ENCODE results near the gene PAK1.

PAK1 gene

DNA sequence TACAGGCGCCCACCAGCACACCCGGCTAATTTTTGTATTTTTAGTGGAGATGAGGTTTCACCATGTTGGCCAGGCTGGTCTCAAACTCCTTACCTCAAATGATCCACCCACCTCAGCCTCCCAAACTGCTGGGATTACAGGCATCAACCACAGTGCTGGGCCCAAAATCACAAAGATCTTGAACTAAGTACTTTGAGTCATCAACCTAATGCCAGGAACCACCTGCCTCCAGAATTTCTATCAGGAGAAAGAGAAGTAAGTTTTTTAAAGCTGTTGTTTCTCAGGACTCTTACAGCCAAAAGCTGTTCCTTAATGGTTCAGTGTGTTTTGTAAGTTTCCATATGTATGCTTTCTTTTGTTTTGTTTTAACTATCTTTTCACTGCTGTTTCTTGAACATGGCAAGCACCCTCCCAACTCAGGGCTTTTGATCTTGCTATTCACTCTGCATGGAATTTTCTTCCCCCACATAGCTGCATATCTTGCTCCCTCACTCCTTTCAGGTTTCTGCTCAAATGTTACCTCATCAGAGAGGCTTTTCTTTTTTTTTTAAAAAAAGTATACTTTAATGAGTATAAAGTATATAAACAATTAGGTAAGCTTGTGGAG, 6.0 kb upstream of the PAK1 start:
- peaks cover 0 to 7% of the 10 kb centered on the region in 2 donors for H3K4me1 ChIP-seq (ENCODE audit: control insufficient read depth in 1 of 2, insufficient read depth in 2 of 2, low read length in 2 of 2)
- no peaks in the 10 kb centered on the region for H3K27me3 ChIP-seq (ENCODE audit: control insufficient read depth in 1 of 2, insufficient read depth in 2 of 2, low read length in 2 of 2)
- no peak overlapping the region for H3K27ac ChIP-seq (ENCODE audit: low read depth, low read length)
- no peak overlapping the region for H3K4me3 ChIP-seq (ENCODE audit: low read depth in 1 of 2, low read length in 2 of 2)
- H3K9ac ChIP-seq (ENCODE audit: low read depth in 1 of 2, low read length in 2 of 2): no peak overlapping the region
- no peaks in the 10 kb centered on the region for H3K9me3 ChIP-seq (ENCODE audit: control insufficient read depth in 1 of 2, low read length in 2 of 2)
- no peaks in the 10 kb centered on the region for H3K36me3 ChIP-seq (ENCODE audit: control insufficient read depth in 1 of 2, insufficient read depth in 2 of 2, low read length in 2 of 2)

DNA sequence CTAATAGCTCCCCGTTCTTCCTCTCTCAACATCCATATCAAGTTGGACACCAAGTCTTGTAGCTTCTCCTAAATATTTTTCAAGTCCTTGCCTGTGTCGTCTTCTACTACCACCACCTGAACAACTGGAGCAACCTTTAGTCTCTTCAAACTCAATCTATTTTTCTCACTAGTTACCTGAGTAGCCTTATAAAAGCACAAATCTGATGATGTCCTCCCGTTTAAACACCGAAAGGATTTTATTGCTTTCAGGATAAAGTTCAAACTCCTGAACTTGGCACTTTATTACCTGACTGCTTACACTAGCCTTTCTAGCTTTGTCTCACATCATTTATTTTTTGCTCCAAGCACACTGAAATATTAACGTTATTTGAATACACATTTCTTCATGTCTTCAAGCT, 1.3 kb upstream of the PAK1 start:
- no peaks in the 10 kb centered on the region for H3K27me3 ChIP-seq (ENCODE audit: control insufficient read depth in 1 of 2, insufficient read depth in 2 of 2, low read length in 2 of 2)
- H3K27ac ChIP-seq (ENCODE audit: low read depth, low read length): peak overlapping the region; percentile 67
- no peaks in the 10 kb centered on the region for H3K9me3 ChIP-seq (ENCODE audit: control insufficient read depth in 1 of 2, low read length in 2 of 2)
- H3K4me1 ChIP-seq (ENCODE audit: control insufficient read depth in 1 of 2, insufficient read depth in 2 of 2, low read length in 2 of 2): peaks cover 25 to 29% of the 10 kb centered on the region in 2 donors
- H3K4me3 ChIP-seq (ENCODE audit: low read depth in 1 of 2, low read length in 2 of 2): peak overlapping the region in 1 of 2 donors; percentile 76
- no peaks in the 10 kb centered on the region for H3K36me3 ChIP-seq (ENCODE audit: control insufficient read depth in 1 of 2, insufficient read depth in 2 of 2, low read length in 2 of 2)
- no peak overlapping the region for H3K9ac ChIP-seq (ENCODE audit: low read depth in 1 of 2, low read length in 2 of 2)

GRCh38 chr11:77474684-77475060, 778 bp upstream of the PAK1 start:
- H3K9ac ChIP-seq (ENCODE audit: low read depth in 1 of 2, low read length in 2 of 2): peak overlapping the region; percentile 65 to 77
- peak overlapping the region; percentile 67 for H3K27ac ChIP-seq (ENCODE audit: low read depth, low read length)
- H3K4me3 ChIP-seq (ENCODE audit: low read depth in 1 of 2, low read length in 2 of 2): peak overlapping the region; percentile 76 to 85
- H3K9me3 ChIP-seq (ENCODE audit: control insufficient read depth in 1 of 2, low read length in 2 of 2): no peaks in the 10 kb centered on the region
- no peaks in the 10 kb centered on the region for H3K36me3 ChIP-seq (ENCODE audit: control insufficient read depth in 1 of 2, insufficient read depth in 2 of 2, low read length in 2 of 2)
- peaks cover 27 to 34% of the 10 kb centered on the region in 2 donors for H3K4me1 ChIP-seq (ENCODE audit: control insufficient read depth in 1 of 2, insufficient read depth in 2 of 2, low read length in 2 of 2)
- H3K27me3 ChIP-seq (ENCODE audit: control insufficient read depth in 1 of 2, insufficient read depth in 2 of 2, low read length in 2 of 2): no peaks in the 10 kb centered on the region

GRCh38 chr11:77472991-77473800, 698 bp downstream of the PAK1 start:
- Histone ChIP-seq H3K27ac (ENCODE audit: low read depth, low read length) (peak overlapping the region; percentile 83), H3K9me3 (ENCODE audit: control insufficient read depth in 1 of 2, low read length in 2 of 2) (no peaks in the 10 kb centered on the region), H3K4me3 (ENCODE audit: low read depth in 1 of 2, low read length in 2 of 2) (peak overlapping the region; percentile 76 to 85), H3K9ac (ENCODE audit: low read depth in 1 of 2, low read length in 2 of 2) (peak overlapping the region; percentile 82 to 88), H3K4me1 (ENCODE audit: control insufficient read depth in 1 of 2, insufficient read depth in 2 of 2, low read length in 2 of 2) (peaks cover 37 to 47% of the 10 kb centered on the region in 2 donors), H3K36me3 (ENCODE audit: control insufficient read depth in 1 of 2, insufficient read depth in 2 of 2, low read length in 2 of 2) (no peaks in the 10 kb centered on the region), H3K27me3 (ENCODE audit: control insufficient read depth in 1 of 2, insufficient read depth in 2 of 2, low read length in 2 of 2) (no peaks in the 10 kb centered on the region)

- Histone ChIP-seq H3K9me3 (ENCODE audit: control insufficient read depth in 1 of 2, low read length in 2 of 2) (no peaks in the 10 kb centered on the region), H3K4me3 (ENCODE audit: low read depth in 1 of 2, low read length in 2 of 2) (peak overlapping the region; percentile 76 to 85), H3K9ac (ENCODE audit: low read depth in 1 of 2, low read length in 2 of 2) (peak overlapping the region; percentile 55 to 82), H3K27me3 (ENCODE audit: control insufficient read depth in 1 of 2, insufficient read depth in 2 of 2, low read length in 2 of 2) (no peaks in the 10 kb centered on the region), H3K27ac (ENCODE audit: low read depth, low read length) (peak overlapping the region; percentile 83), H3K4me1 (ENCODE audit: control insufficient read depth in 1 of 2, insufficient read depth in 2 of 2, low read length in 2 of 2) (peaks cover 44 to 61% of the 10 kb centered on the region in 2 donors), H3K36me3 (ENCODE audit: control insufficient read depth in 1 of 2, insufficient read depth in 2 of 2, low read length in 2 of 2) (no peaks in the 10 kb centered on the region)
Observed at GRCh38 chr11:77471558-77472193, 2.2 kb downstream of the PAK1 start.

- H3K27me3 ChIP-seq (ENCODE audit: control insufficient read depth in 1 of 2, insufficient read depth in 2 of 2, low read length in 2 of 2): no peaks in the 10 kb centered on the region
- H3K27ac ChIP-seq (ENCODE audit: low read depth, low read length): no peak overlapping the region
- H3K4me3 ChIP-seq (ENCODE audit: low read depth in 1 of 2, low read length in 2 of 2): peak overlapping the region; percentile 38 to 54
- peaks cover 44 to 61% of the 10 kb centered on the region in 2 donors for H3K4me1 ChIP-seq (ENCODE audit: control insufficient read depth in 1 of 2, insufficient read depth in 2 of 2, low read length in 2 of 2)
- H3K9ac ChIP-seq (ENCODE audit: low read depth in 1 of 2, low read length in 2 of 2): peak overlapping the region in 1 of 2 donors; percentile 55
- no peaks in the 10 kb centered on the region for H3K9me3 ChIP-seq (ENCODE audit: control insufficient read depth in 1 of 2, low read length in 2 of 2)
- H3K36me3 ChIP-seq (ENCODE audit: control insufficient read depth in 1 of 2, insufficient read depth in 2 of 2, low read length in 2 of 2): no peaks in the 10 kb centered on the region
Observed at GRCh38 chr11:77470971-77471370, 2.9 kb downstream of the PAK1 start.

DNA sequence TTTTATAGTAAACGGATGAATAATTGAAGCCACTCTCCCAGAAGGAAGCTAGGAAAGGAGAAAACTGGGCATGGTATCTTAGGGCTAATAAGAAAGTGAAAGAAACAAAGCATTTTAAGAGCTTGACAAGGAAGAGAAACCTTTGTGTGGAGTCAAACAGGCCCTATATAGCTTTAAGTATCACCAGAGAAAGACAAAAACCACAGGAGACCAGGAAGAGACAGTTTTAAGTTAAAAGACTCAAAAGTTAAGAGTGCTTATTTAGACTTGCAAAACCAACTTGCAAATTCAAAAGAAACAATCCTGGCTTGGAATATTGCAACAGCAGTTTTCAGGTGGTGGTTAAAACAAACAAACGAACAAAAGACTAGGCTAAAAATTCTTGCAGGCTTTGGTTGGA, 3.4 kb downstream of the PAK1 start:
- Histone ChIP-seq H3K4me1 (ENCODE audit: control insufficient read depth in 1 of 2, insufficient read depth in 2 of 2, low read length in 2 of 2) (peaks cover 44 to 59% of the 10 kb centered on the region in 2 donors), H3K27ac (ENCODE audit: low read depth, low read length) (no peak overlapping the region), H3K9me3 (ENCODE audit: control insufficient read depth in 1 of 2, low read length in 2 of 2) (no peaks in the 10 kb centered on the region), H3K4me3 (ENCODE audit: low read depth in 1 of 2, low read length in 2 of 2) (peak overlapping the region; percentile 38 to 54), H3K36me3 (ENCODE audit: control insufficient read depth in 1 of 2, insufficient read depth in 2 of 2, low read length in 2 of 2) (no peaks in the 10 kb centered on the region), H3K9ac (ENCODE audit: low read depth in 1 of 2, low read length in 2 of 2) (peak overlapping the region in 1 of 2 donors; percentile 1), H3K27me3 (ENCODE audit: control insufficient read depth in 1 of 2, insufficient read depth in 2 of 2, low read length in 2 of 2) (no peaks in the 10 kb centered on the region)

GRCh38 chr11:77468527-77468926, 5.4 kb downstream of the PAK1 start:
- H3K27me3 ChIP-seq (ENCODE audit: control insufficient read depth in 1 of 2, insufficient read depth in 2 of 2, low read length in 2 of 2): no peaks in the 10 kb centered on the region
- H3K36me3 ChIP-seq (ENCODE audit: control insufficient read depth in 1 of 2, insufficient read depth in 2 of 2, low read length in 2 of 2): no peaks in the 10 kb centered on the region
- no peak overlapping the region for H3K9ac ChIP-seq (ENCODE audit: low read depth in 1 of 2, low read length in 2 of 2)
- no peak overlapping the region for H3K27ac ChIP-seq (ENCODE audit: low read depth, low read length)
- no peaks in the 10 kb centered on the region for H3K9me3 ChIP-seq (ENCODE audit: control insufficient read depth in 1 of 2, low read length in 2 of 2)
- no peak overlapping the region for H3K4me3 ChIP-seq (ENCODE audit: low read depth in 1 of 2, low read length in 2 of 2)
- H3K4me1 ChIP-seq (ENCODE audit: control insufficient read depth in 1 of 2, insufficient read depth in 2 of 2, low read length in 2 of 2): peaks cover 38 to 56% of the 10 kb centered on the region in 2 donors

DNA sequence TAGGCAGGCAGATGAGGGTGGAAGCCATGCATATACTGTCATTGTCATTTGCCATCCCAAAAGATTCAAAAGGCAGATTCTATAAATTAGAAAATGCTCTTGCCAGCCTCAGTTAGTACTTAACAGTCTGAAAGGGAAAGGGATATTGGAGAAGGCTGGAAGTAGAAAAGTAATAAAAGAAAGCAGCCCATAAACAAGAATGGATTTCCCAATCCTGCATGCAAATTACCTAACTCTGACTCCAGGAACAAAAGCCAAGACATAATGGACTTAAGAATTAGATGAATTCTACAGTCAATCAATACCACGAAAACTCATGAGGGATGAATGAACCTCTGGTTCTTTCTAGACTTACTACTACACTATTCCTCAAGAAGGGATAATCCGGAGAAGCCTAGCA, 5.9 kb downstream of the PAK1 start:
- Histone ChIP-seq H3K27ac (ENCODE audit: low read depth, low read length) (no peak overlapping the region), H3K4me3 (ENCODE audit: low read depth in 1 of 2, low read length in 2 of 2) (no peak overlapping the region)

DNA sequence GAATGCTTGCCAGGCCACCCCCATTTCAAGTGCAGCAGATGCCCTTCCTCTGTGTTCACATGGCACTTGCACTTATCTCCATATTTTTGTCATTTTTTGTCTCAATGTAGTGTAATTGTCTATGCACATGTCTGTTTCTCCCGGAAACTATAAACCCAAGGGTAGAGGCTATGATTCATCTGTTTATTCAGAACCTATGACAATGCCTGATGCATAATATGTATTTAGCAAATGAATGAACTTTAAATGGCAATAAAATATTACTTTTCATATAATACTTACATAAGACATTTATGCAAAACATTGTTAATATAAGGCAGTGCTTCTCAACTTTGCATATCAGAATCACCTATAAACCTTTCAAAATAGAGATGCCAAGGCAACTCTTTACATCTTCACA, 6.7 kb downstream of the PAK1 start:
- H3K9ac ChIP-seq (ENCODE audit: low read depth in 1 of 2, low read length in 2 of 2): no peak overlapping the region

More for the DNA sequence above, 5.9 kb downstream of the PAK1 start:
- no peaks in the 10 kb centered on the region for H3K27me3 ChIP-seq (ENCODE audit: control insufficient read depth in 1 of 2, insufficient read depth in 2 of 2, low read length in 2 of 2)
- no peak overlapping the region for H3K9ac ChIP-seq (ENCODE audit: low read depth in 1 of 2, low read length in 2 of 2)
- H3K36me3 ChIP-seq (ENCODE audit: control insufficient read depth in 1 of 2, insufficient read depth in 2 of 2, low read length in 2 of 2): no peaks in the 10 kb centered on the region
- peaks cover 38 to 56% of the 10 kb centered on the region in 2 donors for H3K4me1 ChIP-seq (ENCODE audit: control insufficient read depth in 1 of 2, insufficient read depth in 2 of 2, low read length in 2 of 2)
- H3K9me3 ChIP-seq (ENCODE audit: control insufficient read depth in 1 of 2, low read length in 2 of 2): no peaks in the 10 kb centered on the region

More for the DNA sequence above, 6.7 kb downstream of the PAK1 start:
- H3K9me3 ChIP-seq (ENCODE audit: control insufficient read depth in 1 of 2, low read length in 2 of 2): no peaks in the 10 kb centered on the region
- H3K27me3 ChIP-seq (ENCODE audit: control insufficient read depth in 1 of 2, insufficient read depth in 2 of 2, low read length in 2 of 2): no peaks in the 10 kb centered on the region
- H3K4me3 ChIP-seq (ENCODE audit: low read depth in 1 of 2, low read length in 2 of 2): no peak overlapping the region
- H3K36me3 ChIP-seq (ENCODE audit: control insufficient read depth in 1 of 2, insufficient read depth in 2 of 2, low read length in 2 of 2): no peaks in the 10 kb centered on the region
- peaks cover 34 to 52% of the 10 kb centered on the region in 2 donors for H3K4me1 ChIP-seq (ENCODE audit: control insufficient read depth in 1 of 2, insufficient read depth in 2 of 2, low read length in 2 of 2)
- H3K27ac ChIP-seq (ENCODE audit: low read depth, low read length): no peak overlapping the region
